NCI-H69 (cell line): Measurements from ENCODE around the gene TAGLN2.
"Not testable (repeated sequence)": the region's sequence is repeated elsewhere in the genome, so short reads cannot be mapped to it uniquely, and the experiment has no call there.

ENCODE experiments used
- DNase-seq: peaks from one replicate; lab custom pipeline; 2025; lab: John Stamatoyannopoulos, UW

The TAGLN2 gene

GRCh38 chr1:159899634-159900033 is 25.7 kb downstream of the TAGLN2 start:
- DNase-seq = not testable (repeated sequence)

GRCh38 chr1:159898527-159898926 is 26.8 kb downstream of the TAGLN2 start:
- no peak for DNase-seq

- no peak for DNase-seq
These were observed 27.3 kb downstream of the TAGLN2 start for GRCh38 chr1:159897962-159898361.

GRCh38 chr1:159896546-159896930 is 28.8 kb downstream of the TAGLN2 start:
- no peak for DNase-seq

- DNase-seq = peak; percentile 74
These were observed 29.3 kb downstream of the TAGLN2 start for GRCh38 chr1:159895836-159896545.

- peak; percentile 85 for DNase-seq
These were observed 30.0 kb downstream of the TAGLN2 start for GRCh38 chr1:159895286-159895685.

- peak; percentile 86 for DNase-seq
These were observed 32.4 kb downstream of the TAGLN2 start for GRCh38 chr1:159892944-159893343.

- peak; percentile 94 for DNase-seq
These were observed 33.8 kb downstream of the TAGLN2 start for GRCh38 chr1:159891275-159892157.

- peak; percentile 40 for DNase-seq
These were observed 34.9 kb downstream of the TAGLN2 start for GRCh38 chr1:159890390-159890789.

- peak; percentile 97 for DNase-seq
These were observed 35.5 kb downstream of the TAGLN2 start for GRCh38 chr1:159889821-159890252.

- DNase-seq = peak; percentile 88
These were observed 36.1 kb downstream of the TAGLN2 start for GRCh38 chr1:159889202-159889601.

GRCh38 chr1:159884296-159884695 is 41.0 kb downstream of the TAGLN2 start:
- peak; percentile 35 for DNase-seq

- DNase-seq = no peak
These were observed 42.2 kb downstream of the TAGLN2 start for GRCh38 chr1:159883134-159883533.

GRCh38 chr1:159882527-159882862 is 42.8 kb downstream of the TAGLN2 start:
- peak; percentile 58 for DNase-seq

GRCh38 chr1:159881622-159882526 is 43.4 kb downstream of the TAGLN2 start:
- peak; percentile 99 for DNase-seq

GRCh38 chr1:159880430-159880829 is 44.9 kb downstream of the TAGLN2 start:
- no peak for DNase-seq

GRCh38 chr1:159879977-159880376 is 45.3 kb downstream of the TAGLN2 start:
- no peak for DNase-seq

- no peak for DNase-seq
These were observed 46.2 kb downstream of the TAGLN2 start for GRCh38 chr1:159879136-159879535.

GRCh38 chr1:159877695-159878444 is 47.4 kb downstream of the TAGLN2 start:
- peak; percentile 76 for DNase-seq

GRCh38 chr1:159873530-159874143 is 51.7 kb downstream of the TAGLN2 start:
- no peak for DNase-seq

GRCh38 chr1:159872891-159873290 is 52.4 kb downstream of the TAGLN2 start:
- DNase-seq = no peak
